NCI-H2029 (cell line): ENCODE data around the gene DGLUCY.
A peak's percentile ranks its signal among the peaks of the same experiment; 100 is the strongest.
"Not testable (repeated sequence)": the region's sequence is repeated elsewhere in the genome, so short reads cannot be mapped to it uniquely, and the experiment has no call there.

Experiments used
- DNase-seq: peaks from one replicate; lab custom pipeline; 2025; lab: John Stamatoyannopoulos, UW

Gene DGLUCY

DNA sequence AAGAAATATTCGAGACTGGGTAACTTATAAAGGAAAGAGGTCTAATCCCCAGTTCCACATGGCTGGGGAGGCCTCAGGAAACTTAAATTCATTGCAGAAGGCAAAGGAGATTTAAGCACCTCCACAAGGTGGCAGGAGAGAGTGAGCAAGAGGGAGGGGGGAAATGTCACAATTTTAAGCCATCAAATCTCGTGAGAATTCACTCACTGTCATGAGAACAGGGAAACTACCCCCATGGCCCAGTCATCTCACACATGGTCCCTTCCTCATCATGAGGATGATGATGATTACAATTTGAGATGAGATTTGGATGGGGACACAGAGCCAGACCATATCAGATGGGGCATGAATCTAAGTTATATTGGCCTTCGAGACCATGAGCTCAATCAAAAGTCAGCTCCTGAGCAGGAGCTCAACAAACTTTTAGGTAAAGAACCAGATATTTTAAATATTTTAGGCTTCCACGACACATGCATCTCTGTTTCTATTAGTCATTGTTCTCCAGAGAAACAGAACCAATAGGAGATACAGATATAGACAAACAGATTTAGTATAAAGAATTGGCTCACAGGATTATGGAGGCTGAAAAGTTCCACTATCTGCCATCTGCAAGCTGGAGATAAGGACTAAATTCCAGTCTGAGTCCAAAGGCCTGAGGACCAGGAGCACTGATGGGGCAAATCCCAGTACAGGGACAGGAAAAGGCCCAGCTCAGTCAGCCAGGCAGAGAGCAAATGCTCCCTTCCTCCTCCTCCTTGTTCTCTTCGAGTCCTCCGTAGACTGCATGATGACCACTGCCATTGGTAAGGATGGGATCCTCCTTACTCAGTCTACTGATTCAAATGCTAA is 24.9 kb downstream of the DGLUCY start:
- DNase-seq, result no peak

DNA sequence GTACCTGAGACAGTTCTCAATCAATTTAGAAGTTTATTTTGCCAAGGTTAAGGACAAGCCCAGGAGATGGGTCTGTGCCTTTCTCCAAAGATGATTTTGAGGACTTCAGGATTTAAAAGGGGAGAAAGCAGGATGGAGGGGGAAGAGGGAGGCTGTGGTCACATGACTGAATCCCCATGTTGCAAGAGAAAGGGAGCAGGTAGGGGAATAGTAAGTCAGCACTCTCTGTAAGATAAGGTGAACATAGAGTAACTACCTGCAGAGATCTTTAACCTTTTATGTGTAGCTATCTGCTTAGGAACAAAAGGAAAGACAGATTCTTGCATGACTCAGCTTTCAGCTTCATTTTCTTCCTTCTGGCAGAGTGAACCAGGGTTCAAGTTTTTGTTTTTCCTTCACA is 25.9 kb downstream of the DGLUCY start:
- no peak for DNase-seq

DNA sequence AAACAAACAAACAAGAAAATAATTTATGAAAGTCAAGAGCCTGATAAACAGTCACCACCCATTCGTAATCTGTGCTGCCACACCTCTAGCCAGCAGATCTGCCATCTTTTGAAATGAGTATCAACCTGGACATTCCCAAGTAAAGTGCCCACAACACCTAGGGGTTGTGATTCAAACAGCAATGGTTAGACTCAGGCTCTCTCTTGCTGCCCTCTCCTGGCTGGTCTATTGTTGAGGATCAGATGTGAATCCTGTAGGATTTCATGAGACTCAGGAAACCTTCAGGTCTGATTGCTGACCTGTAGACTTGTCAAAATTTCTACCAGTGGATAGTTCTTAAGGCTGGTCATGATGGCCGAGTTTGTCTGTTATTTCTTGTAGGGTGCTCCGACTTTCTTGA is 26.8 kb downstream of the DGLUCY start:
- DNase-seq, result no peak

DNA sequence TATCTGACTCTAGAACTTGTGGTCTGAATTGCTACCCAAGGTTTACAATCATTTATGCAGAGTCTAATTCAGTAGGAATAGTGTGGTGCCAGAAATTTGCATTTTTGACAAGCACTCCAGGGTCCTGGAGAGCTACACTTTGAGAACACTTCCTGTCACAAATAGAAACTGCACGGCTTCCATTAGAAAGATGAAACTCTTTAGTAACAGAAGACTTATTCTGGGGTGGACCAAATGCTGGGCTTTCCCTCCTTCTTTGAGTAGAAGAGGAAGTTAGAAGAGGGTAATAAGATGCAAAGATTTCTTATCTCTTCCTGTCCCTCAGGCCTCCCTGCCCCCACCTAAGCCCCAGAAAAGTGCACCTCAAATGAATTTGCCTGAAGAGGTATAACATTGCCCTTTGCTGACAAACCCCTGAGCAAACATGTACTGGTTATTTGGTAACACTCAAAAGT is 28.4 kb downstream of the DGLUCY start:
- DNase-seq, result no peak

DNA sequence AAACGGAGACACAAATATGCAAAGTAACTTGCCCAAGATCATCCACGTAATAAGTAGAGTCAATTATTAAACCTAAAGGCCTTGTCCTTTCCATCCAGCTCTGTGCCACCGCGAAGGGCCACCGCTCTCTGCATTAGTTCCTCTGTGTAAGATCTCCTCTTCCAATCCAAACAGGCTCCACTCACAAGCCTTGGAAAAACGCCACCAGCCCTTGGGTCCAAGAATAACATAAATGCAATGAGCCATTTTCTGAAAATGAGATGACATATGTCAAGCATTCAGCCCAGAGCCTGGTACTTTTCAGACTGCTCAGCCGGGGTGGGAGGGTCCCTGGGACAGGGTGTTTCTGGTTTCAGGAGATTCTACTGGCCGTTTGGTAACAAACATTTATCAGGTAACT is 30.0 kb downstream of the DGLUCY start:
- DNase-seq, result peak; percentile 11

DNA sequence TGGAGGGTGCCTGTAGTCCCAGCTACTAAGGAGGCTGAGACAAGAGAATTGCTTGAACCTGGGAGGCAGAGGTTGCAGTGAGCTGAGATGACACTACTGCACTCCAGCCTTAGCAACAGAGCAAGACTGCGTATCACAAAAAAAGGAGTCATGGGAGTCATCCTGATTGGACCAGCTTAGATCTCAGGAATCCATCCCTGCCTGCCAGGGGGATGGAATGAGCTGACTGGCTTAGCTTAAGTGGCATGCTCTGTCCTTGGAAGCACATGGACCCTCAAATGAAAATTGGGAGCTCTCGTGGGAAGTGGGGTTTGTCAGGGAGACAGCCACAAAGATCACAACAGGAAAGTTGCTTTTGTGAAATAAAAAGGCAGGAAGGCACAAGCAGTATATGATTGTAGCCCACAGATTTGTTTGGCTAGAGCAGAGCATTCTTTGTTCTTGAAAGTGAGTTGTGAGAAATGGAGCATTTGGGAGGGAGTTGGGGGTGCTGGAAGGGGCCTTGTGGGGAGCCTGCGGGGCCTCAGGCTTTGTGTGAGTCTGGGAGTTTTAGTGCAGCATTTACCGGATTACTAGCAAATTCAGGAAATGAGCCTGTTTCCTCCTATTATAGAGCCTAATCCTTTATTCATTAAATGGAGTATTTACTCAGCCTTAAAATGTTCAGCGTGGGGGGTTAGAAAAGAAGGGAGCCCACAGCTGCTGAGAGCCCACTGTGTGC is 30.7 kb downstream of the DGLUCY start:
- no peak for DNase-seq

DNA sequence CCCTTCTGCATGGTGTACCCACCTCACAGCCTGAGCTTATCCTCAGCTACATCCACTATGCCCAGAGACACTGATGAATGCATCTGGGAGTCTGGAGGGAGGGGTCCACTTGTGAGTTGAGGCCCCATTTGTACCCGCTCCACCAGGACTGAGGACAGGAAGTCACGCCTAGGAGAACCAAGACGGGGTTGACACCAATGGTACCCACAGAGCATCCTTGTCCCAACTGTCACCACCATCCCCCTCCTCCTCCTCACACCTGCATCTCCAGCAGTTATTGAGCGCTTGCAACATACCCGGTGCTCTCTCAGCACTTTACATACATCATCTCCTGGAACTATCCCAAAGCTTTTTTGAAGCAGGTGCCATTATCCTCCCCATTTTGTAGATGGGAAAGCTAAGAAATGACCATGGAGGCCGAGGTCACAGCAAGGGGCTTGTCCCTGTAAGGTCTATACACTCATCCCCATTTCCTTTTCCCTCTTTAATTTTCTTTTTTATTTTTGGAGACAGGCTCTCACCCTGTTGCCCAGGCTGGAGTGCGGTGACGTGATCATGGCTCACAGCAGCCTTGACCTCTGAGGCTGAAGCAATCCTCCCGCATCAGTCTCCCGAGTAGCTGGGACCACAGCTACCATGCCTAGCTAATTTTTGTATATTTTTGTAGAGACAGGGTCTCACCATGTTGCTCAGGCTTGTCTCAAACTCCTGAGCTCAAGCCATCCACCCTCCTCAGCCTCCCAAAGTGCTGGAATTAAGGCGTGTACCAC is 31.7 kb downstream of the DGLUCY start:
- DNase-seq, result no peak

DNA sequence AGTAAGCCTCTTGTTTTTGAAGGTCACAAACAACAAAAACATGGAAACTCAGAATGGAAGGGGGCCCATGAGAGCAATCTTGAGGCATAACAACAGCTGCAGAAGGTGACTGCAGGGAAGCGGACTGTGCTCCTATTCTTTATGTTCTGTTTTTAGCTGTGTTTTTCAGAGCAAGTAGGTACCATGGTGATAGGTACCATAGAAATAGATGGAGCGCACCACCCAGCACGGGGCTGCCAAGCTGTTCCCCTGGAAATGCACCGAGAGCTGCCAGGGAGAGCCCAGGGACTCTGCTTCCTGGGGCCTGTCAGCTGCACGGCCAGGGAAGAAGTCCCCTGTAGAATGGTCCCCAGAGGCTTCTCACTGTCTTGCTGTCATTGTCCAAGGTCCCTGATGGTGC is 32.8 kb downstream of the DGLUCY start:
- no peak for DNase-seq

DNA sequence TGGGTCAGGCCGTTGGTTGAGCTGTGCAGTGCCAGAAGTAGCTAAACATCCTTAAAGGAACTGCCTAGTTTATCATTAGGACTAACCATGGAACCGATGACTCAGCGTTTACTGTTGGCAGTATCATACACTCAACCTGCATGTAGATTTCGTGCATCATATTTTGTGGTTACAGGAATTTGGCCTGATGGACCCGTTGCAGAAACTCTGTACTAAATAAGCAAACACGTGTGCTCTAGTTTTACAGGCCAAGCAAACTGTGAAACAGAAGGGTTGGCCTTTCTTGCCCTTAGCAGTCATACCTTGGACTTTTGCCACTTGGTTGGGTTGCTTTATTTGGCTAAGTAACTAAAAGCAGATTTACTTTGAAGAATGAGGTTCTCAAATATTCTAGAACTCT is 35.6 kb downstream of the DGLUCY start:
- DNase-seq, result peak; percentile 29

DNA sequence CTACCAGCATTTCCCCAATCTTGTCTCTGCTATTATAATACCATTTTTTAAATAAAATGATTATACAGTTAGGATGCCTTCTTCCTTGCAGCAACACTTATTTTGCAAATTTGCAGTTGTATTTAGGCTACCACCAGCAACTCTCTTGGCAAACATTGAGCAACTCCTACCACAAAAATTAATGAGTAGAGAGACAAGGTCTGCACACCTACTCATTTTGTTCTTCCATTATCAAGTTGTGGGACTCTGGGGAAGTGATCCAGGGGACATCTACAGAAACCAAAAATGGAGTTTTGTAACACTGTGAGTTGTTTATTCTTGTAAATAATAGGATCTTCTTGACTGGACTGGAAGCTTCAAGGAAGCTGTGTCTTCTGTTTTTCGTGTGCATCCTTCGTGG is 38.6 kb downstream of the DGLUCY start:
- no peak for DNase-seq

DNA sequence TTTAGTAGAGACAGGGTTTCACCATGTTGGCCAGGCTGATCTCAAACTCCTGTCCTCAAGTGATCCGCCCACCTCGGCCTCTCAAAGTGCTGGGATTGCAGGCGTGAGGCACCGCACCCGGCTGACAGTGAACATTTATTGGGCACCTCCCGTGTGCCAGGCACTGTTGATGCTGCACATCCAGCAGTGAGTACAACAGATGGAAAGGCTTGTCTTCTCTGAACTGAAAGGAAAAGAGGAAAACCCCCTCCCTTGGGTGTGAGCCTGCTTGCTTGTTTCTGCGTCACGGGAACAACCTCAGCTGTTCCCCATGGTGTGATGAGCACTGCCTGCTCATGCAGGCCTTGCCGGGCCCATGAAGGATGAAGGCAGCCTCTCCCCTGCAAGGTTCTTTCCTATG is 39.5 kb downstream of the DGLUCY start:
- no peak for DNase-seq

DNA sequence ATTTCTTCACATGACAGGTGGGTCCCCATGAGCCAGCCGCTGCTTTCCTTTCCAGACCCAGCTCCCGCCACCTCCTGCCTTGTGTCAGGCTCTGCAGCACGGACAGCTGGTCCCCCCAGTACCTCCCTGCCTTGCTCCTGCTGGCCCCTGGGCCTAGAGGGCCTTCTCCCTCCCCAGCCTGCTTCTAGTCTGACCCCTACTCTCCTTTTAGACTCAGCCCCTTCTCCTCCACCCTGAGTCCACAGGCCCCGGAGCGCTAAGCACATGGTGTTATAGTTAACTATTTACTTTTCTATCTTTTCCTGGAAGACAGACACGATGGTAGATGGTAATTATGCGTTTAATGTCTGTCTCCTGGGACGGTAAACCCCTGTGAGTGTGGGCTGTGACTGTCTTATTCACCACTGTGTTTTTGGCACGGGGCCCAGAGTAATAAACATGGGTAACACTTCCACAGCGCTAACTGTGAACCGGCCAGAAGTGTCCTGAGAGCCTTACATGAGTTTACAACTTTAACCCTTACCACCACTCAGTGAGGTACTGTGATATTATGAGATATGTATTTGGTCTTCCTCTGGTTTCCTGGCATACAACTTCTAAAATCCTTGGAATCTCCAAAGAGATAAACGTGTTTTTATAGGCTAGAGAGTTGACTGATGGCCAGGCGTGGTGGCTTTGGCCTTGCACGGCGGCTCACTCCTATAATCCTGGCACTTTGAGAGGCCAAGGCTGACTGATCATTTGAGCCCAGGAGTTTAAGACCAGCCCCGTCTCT is 41.2 kb downstream of the DGLUCY start:
- peak; percentile 29 for DNase-seq

DNA sequence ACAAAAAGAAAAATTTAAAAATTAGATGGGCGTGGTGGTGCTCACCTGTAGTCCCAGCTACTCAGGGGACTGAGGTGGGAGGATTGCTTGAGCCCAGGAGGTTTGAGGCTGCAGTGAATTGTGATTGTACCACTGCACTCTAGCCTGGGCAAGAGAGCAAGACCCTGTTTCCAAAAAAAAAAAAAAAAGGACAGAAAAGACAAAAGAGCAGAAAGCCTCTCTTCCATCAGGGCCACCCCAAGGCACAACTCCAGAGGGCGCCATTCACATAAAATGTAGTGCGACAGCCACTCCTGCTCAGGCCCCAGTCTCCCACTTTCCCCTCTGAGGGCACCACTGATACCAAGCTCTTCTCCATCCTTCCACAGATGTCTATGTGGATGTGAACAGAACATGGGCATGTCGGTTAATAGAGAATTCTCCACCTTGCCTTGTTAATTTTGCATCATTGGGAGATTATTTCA is 41.8 kb downstream of the DGLUCY start:
- DNase-seq, result no peak

DNA sequence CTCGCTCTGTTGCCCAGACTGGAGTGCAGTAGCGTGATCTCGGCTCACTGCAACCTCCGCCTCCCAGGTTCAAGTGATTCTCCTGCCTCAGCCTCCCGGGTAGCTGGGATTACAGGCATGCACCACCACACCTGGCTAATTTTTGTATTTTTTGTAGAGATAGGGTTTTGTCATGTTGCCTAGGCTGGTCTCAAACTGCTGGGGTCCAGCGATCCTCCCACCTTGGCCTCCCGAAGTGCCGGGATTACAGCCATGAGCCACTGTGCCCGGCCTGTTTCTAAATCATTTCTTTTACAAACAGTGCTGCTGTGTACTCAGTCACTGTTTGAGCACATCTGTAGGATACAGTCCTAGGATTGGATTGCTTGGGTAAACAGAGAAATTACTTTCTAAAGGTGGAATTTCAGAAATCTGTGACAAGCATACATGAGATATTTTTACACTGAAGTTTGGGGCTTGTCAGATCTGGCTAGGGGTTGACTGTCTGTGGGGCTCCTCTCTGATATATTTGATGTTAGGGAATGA is 42.3 kb downstream of the DGLUCY start:
- not testable (repeated sequence) for DNase-seq

DNA sequence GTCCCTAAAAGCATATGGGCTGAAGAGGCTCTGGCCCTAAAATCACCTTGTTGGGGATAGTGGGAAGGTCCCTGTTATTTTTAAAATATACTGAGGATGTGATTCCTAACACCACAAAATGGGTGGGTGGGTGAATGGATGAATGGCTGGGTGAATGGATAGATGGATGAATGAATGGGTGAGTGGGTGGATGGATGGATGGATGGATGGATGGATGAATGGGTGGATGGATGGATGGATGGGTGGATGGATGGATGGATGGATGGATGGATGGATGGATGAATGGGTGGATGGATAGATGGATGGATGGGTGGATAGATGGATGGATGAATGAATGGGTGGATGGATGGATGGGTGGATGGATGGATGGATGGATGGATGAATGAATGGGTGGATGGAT is 43.0 kb downstream of the DGLUCY start:
- not testable (repeated sequence) for DNase-seq

GRCh38 chr14:91158091-91158790 is 44.4 kb downstream of the DGLUCY start:
- DNase-seq, result no peak

DNA sequence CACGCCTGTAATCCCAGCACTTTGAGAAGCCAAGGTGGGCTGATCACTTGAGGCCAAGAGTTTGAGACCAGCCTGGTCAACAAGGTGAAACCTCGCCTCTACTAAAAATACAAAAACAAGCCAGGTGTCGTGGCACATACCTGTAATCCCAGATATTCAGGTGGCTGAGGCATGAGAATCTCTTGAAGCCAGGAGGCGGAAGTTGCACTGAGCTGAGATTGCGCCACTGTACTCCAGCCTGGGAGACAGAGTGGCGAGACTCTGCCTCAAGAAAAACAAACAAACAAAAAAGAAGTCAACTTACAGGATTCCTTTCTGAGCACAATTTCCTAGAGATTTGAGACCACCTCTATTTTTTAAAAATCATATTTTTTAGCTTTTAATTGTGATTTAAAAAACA is 45.3 kb downstream of the DGLUCY start:
- DNase-seq, result no peak

GRCh38 chr14:91159906-91160305 is 46.0 kb downstream of the DGLUCY start:
- DNase-seq, result no peak

DNA sequence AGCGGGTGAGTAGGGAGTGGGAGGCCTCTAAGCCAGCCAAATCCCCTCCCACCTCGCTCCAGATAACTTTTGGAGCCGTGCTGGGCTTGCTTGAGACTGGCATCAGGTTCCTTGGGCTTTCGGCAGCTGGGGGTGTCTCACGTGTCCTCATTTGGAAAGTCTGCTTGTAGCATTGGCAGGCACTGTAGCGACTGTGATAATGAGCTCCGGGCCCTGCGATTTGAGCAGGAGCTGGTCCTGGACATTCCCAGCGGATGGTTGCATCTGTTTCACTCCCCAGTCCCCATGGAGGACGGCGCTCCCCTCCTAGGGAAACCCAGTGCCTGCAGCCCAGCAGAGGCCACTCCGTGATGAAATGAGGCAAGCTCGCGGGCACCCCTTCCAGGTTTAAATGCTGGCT is 49.4 kb downstream of the DGLUCY start:
- no peak for DNase-seq

DNA sequence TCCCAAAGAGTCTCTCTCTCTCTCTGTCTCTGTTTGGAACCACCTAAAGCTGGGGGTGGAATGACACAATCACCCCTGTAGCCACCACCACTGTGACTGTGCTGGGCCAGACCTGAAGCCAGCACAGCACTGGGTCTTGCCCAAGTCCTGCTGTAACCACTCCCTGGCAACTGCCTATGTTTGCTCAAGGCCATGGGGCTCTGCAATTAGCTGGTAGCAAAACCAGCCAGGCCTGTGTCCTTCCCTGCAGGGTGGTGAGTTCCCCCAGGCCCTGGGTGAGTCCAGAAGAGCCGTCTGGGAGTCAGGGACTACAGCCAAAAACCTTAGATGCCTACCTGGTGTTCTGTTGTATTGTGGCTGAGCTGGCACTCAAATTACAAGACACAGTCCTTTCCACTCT is 50.8 kb downstream of the DGLUCY start:
- peak; percentile 14 for DNase-seq

- no peak for DNase-seq
Observed at GRCh38 chr14:91167380-91167770, 53.5 kb downstream of the DGLUCY start.
